NB4 (cell line): ENCODE results near the gene DPPA2.

Experiments
- DNase-seq: peaks from one replicate; pipeline ENCODE4 v3.0.0; 2010; ENCODE audit warnings: low read depth
- H3K4me3 ChIP-seq: one replicate; pipeline ENCODE4 v1.5.1; 2011; ENCODE audit warnings: mild to moderate bottlenecking, low read depth, low read length, moderate library complexity
- CTCF ChIP-seq: IDR thresholded peaks from one replicate; pipeline ENCODE4 v1.5.1; 2012; ENCODE audit warnings: low read depth, low read length
- MAX ChIP-seq: IDR thresholded peaks from 2 replicates; pipeline ENCODE4 v1.6.1; 2011; ENCODE audit warnings: low read depth, low read length
- MYC ChIP-seq: IDR thresholded peaks from 2 replicates; pipeline ENCODE4 v1.6.1; 2011; ENCODE audit warnings: low read depth, low read length
- POLR2A ChIP-seq: IDR thresholded peaks from 2 replicates; pipeline ENCODE4 v1.6.1; 2011; ENCODE audit warnings: mild to moderate bottlenecking; ENCODE audit not compliant: insufficient read length; ENCODE audit errors: extremely low read depth

Gene DPPA2

GRCh38 chr3:109339714-109340648 lies 23.7 kb upstream of the DPPA2 start:
- H3K4me3 ChIP-seq, result no peak overlapping the region
- no peak for DNase-seq
- TF ChIP-seq MAX, result no peak
- TF ChIP-seq MYC, result no peak

GRCh38 chr3:109339197-109339596 lies 22.9 kb upstream of the DPPA2 start:
- no peak for TF ChIP-seq CTCF
- no peak for TF ChIP-seq MYC
- no peak for TF ChIP-seq MAX
- no peak for TF ChIP-seq POLR2A
- no peak for DNase-seq
- no peak overlapping the region for H3K4me3 ChIP-seq

GRCh38 chr3:109338322-109338721 lies 22.0 kb upstream of the DPPA2 start:
- H3K4me3 ChIP-seq, result no peak overlapping the region
- DNase-seq, result no peak
- TF ChIP-seq MYC, result no peak
- no peak for TF ChIP-seq CTCF
- no peak for TF ChIP-seq MAX
- TF ChIP-seq POLR2A, result no peak

GRCh38 chr3:109337393-109337792 lies 21.1 kb upstream of the DPPA2 start, which contains the start of gene DPPA4:
TSS of gene DPPA4 (minus strand) at chr3:109337546. CDS start at chr3:109337517, 29 bp downstream.
- no peak for DNase-seq
- no peak within 1 kb of the TSS for H3K4me3 ChIP-seq
- TF ChIP-seq CTCF (no peak), MAX (no peak), MYC (no peak), POLR2A (no peak)

GRCh38 chr3:109336291-109336861 lies 20.1 kb upstream of the DPPA2 start:
- H3K4me3 ChIP-seq, result no peak overlapping the region
- no peak for TF ChIP-seq POLR2A
- no peak for TF ChIP-seq MYC
- no peak for TF ChIP-seq CTCF
- no peak for TF ChIP-seq MAX
- no peak for DNase-seq

GRCh38 chr3:109334572-109334971 lies 18.3 kb upstream of the DPPA2 start:
- H3K4me3 ChIP-seq, result no peak overlapping the region
- TF ChIP-seq CTCF (no peak), POLR2A (no peak), MAX (no peak), MYC (no peak)
- DNase-seq, result no peak
